MM.1S (cell line): ENCODE measurements around the gene NFATC1.

Source experiments
- DNase-seq: peaks from one replicate; pipeline ENCODE4 v3.0.0-alpha.2; 2015
- H2AFZ ChIP-seq: fragments of 300-600 bp; sonication (generic); 2 replicates; pipeline ENCODE4 v1.6.0; 2016; ENCODE audit warnings: antibody characterized with exemption, low read length
- H3F3A ChIP-seq: fragments of 300-600 bp; sonication (generic); 2 replicates; pipeline ENCODE4 v1.6.1; 2016; ENCODE audit warnings: mild to moderate bottlenecking, antibody characterized with exemption, low read length, moderate library complexity, mixed read lengths; ENCODE audit not compliant: insufficient read depth
- H3K27ac ChIP-seq: fragments of 300-600 bp; sonication (generic); 2 replicates; pipeline ENCODE4 v1.5.1; 2016; ENCODE audit warnings: mild to moderate bottlenecking, low read length
- H3K27me3 ChIP-seq: fragments of 300-600 bp; sonication (generic); replicated peaks from 2 replicates; pipeline ENCODE4 v1.6.0; 2016; ENCODE audit warnings: low read length; ENCODE audit not compliant: insufficient read depth
- H3K36me3 ChIP-seq: fragments of 300-600 bp; sonication (generic); replicated peaks from 2 replicates; pipeline ENCODE4 v1.6.1; 2016; ENCODE audit warnings: mild to moderate bottlenecking, low read length, mixed read lengths; ENCODE audit not compliant: insufficient read depth
- H3K4me1 ChIP-seq: fragments of 300-600 bp; sonication (generic); 2 replicates; pipeline ENCODE4 v1.6.1; 2016; ENCODE audit warnings: low read length, mixed read lengths
- H3K4me2 ChIP-seq: fragments of 300-600 bp; sonication (generic); 2 replicates; pipeline ENCODE4 v1.6.0; 2016; ENCODE audit warnings: low read depth, low read length
- H3K4me3 ChIP-seq: fragments of 300-600 bp; sonication (generic); 2 replicates; pipeline ENCODE4 v1.5.1; 2016; ENCODE audit warnings: low read length, mixed read lengths
- H3K79me2 ChIP-seq: fragments of 300-600 bp; sonication (generic); 2 replicates; pipeline ENCODE4 v1.6.1; 2016; ENCODE audit warnings: mixed run types, low read length, mixed read lengths
- H3K9ac ChIP-seq: fragments of 300-600 bp; sonication (generic); 2 replicates; pipeline ENCODE4 v1.6.1; 2016; ENCODE audit warnings: low read length, mixed read lengths
- H3K9me2 ChIP-seq: fragments of 300-600 bp; sonication (generic); replicated peaks from 2 replicates; pipeline ENCODE4 v1.6.1; 2016; ENCODE audit warnings: mild to moderate bottlenecking, low read length, mixed read lengths; ENCODE audit not compliant: insufficient read depth
- H3K9me3 ChIP-seq: fragments of 300-600 bp; sonication (generic); replicated peaks from 2 replicates; pipeline ENCODE4 v1.6.1; 2016; ENCODE audit warnings: mild to moderate bottlenecking, low read length, mixed read lengths; ENCODE audit not compliant: insufficient read depth
- H4K20me1 ChIP-seq: fragments of 300-600 bp; sonication (generic); 2 replicates; pipeline ENCODE4 v1.6.1; 2016; ENCODE audit warnings: mild to moderate bottlenecking, low read length, moderate library complexity, mixed read lengths; ENCODE audit not compliant: insufficient read depth
- CTCF ChIP-seq: fragments of 300-600 bp; sonication (generic); IDR thresholded peaks from 2 replicates; pipeline ENCODE4 v1.5.1; 2016; ENCODE audit warnings: antibody characterized with exemption, low read length, mixed read lengths
- EZH2 ChIP-seq: fragments of 300-600 bp; sonication (generic); optimal IDR thresholded peaks from 2 replicates; pipeline ENCODE3; 2017; ENCODE audit warnings: low read depth, mild to moderate bottlenecking, antibody characterized with exemption, low read length, mixed read lengths
- EZH2phosphoT487 ChIP-seq: fragments of 300-600 bp; sonication (generic); IDR thresholded peaks from 2 replicates; pipeline ENCODE4 v1.6.1; 2018; ENCODE audit warnings: antibody characterized with exemption, low read length

NFATC1 gene

GRCh38 chr18:79413025-79413424 lies 17.3 kb downstream of the NFATC1 start:
- Histone ChIP-seq H4K20me1 (no peaks in the 10 kb centered on the region), H3K27me3 (no peaks in the 10 kb centered on the region), H3K36me3 (no peaks in the 10 kb centered on the region), H3K9me3 (no peaks in the 10 kb centered on the region), H3F3A (no peaks in the 10 kb centered on the region), H3K9me2 (no peaks in the 10 kb centered on the region), H3K27ac (no peak overlapping the region), H3K4me1 (no peaks in the 10 kb centered on the region), H3K79me2 (no peaks in the 10 kb centered on the region), H2AFZ (no peak overlapping the region), H3K4me3 (no peak overlapping the region), H3K9ac (no peak overlapping the region), H3K4me2 (no peak overlapping the region)
- DNase-seq: no peak
- TF ChIP-seq EZH2: no peak
- TF ChIP-seq EZH2phosphoT487: no peak
- no peak for TF ChIP-seq CTCF

- no peaks in the 10 kb centered on the region for H3K79me2 ChIP-seq
Measured at GRCh38 chr18:79413426-79413825, 17.7 kb downstream of the NFATC1 start.

GRCh38 chr18:79413901-79414300 lies 18.2 kb downstream of the NFATC1 start:
- no peaks in the 10 kb centered on the region for H4K20me1 ChIP-seq
- no peaks in the 10 kb centered on the region for H3K79me2 ChIP-seq
- H3K9me2 ChIP-seq: no peaks in the 10 kb centered on the region
- DNase-seq: no peak
- no peak overlapping the region for H2AFZ ChIP-seq
- H3K9me3 ChIP-seq: no peaks in the 10 kb centered on the region
- no peak overlapping the region for H3K9ac ChIP-seq
- H3K4me2 ChIP-seq: no peak overlapping the region
- TF ChIP-seq EZH2 (no peak), EZH2phosphoT487 (no peak), CTCF (no peak)
- H3K27me3 ChIP-seq: no peaks in the 10 kb centered on the region
- no peaks in the 10 kb centered on the region for H3K4me1 ChIP-seq
- H3K36me3 ChIP-seq: no peaks in the 10 kb centered on the region
- no peak overlapping the region for H3K4me3 ChIP-seq
- H3K27ac ChIP-seq: no peak overlapping the region
- no peaks in the 10 kb centered on the region for H3F3A ChIP-seq

More at GRCh38 chr18:79413426-79413825, 17.7 kb downstream of the NFATC1 start:
- H3K4me2 ChIP-seq: no peak overlapping the region
- H3K36me3 ChIP-seq: no peaks in the 10 kb centered on the region
- H2AFZ ChIP-seq: no peak overlapping the region
- H3K9ac ChIP-seq: no peak overlapping the region
- H3K27me3 ChIP-seq: no peaks in the 10 kb centered on the region
- no peak for TF ChIP-seq EZH2phosphoT487
- no peak for TF ChIP-seq EZH2
- no peak for TF ChIP-seq CTCF
- no peak overlapping the region for H3K4me3 ChIP-seq
- H3K9me2 ChIP-seq: no peaks in the 10 kb centered on the region
- H3K27ac ChIP-seq: no peak overlapping the region
- no peaks in the 10 kb centered on the region for H3F3A ChIP-seq
- H4K20me1 ChIP-seq: no peaks in the 10 kb centered on the region
- no peaks in the 10 kb centered on the region for H3K4me1 ChIP-seq
- no peaks in the 10 kb centered on the region for H3K9me3 ChIP-seq
- no peak for DNase-seq
